Astrocyte (in vitro differentiated cells and primary cell): ENCODE results near the gene POLN.

Experiments
- EZH2 ChIP-seq: IDR thresholded peaks from 2 replicates; pipeline ENCODE4 v1.6.1; 2012; ENCODE audit warnings: mild to moderate bottlenecking, low read length, inconsistent platforms; ENCODE audit not compliant: insufficient read depth
- TF ChIP-seq, protein P1 (sequence below): IDR thresholded peaks from 2 replicates; pipeline ENCODE4 v1.5.1; 2011; ENCODE audit warnings: low read depth, mild to moderate bottlenecking, inconsistent platforms, low read length, moderate library complexity; ENCODE audit not compliant: insufficient read depth

DNA sequence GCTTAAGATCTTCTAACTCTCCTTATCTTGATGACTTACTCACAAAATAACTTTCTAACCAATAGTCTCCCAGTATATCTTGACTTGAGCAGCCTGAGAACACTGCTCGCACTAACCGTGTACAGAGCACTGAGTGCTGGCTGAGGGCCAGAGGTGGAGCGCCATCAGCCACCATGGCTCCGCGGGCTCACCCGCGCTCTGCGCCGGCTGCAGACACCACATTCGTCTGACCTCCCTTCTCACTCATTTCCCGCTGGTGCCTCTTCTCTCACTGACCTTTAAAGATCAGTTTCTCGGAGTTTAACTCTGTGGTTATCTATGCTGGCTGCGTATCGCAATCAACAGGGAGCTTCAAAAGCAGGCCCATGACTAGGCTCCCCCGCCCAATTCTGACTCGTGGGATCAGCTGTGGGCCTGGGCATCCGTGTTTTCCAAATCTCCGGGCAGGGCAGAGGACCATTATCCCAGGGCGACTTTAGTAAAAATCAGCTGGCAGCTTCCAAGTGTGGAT is 78.6 kb downstream of the POLN start:
- no peak for TF ChIP-seq EZH2
- TF ChIP-seq, protein P1, sequence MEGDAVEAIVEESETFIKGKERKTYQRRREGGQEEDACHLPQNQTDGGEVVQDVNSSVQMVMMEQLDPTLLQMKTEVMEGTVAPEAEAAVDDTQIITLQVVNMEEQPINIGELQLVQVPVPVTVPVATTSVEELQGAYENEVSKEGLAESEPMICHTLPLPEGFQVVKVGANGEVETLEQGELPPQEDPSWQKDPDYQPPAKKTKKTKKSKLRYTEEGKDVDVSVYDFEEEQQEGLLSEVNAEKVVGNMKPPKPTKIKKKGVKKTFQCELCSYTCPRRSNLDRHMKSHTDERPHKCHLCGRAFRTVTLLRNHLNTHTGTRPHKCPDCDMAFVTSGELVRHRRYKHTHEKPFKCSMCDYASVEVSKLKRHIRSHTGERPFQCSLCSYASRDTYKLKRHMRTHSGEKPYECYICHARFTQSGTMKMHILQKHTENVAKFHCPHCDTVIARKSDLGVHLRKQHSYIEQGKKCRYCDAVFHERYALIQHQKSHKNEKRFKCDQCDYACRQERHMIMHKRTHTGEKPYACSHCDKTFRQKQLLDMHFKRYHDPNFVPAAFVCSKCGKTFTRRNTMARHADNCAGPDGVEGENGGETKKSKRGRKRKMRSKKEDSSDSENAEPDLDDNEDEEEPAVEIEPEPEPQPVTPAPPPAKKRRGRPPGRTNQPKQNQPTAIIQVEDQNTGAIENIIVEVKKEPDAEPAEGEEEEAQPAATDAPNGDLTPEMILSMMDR = no peak
